GM19463 (cell line): ENCODE results near the gene SAP30BP.

ENCODE experiments used
- ATAC-seq: cut with Tn5 transposase; IDR thresholded peaks from one replicate; pipeline ENCODE4 v1.9.1; 2021; ENCODE audit warnings: mild to moderate bottlenecking, moderate library complexity; ENCODE audit not compliant: unreplicated experiment

Gene SAP30BP

DNA sequence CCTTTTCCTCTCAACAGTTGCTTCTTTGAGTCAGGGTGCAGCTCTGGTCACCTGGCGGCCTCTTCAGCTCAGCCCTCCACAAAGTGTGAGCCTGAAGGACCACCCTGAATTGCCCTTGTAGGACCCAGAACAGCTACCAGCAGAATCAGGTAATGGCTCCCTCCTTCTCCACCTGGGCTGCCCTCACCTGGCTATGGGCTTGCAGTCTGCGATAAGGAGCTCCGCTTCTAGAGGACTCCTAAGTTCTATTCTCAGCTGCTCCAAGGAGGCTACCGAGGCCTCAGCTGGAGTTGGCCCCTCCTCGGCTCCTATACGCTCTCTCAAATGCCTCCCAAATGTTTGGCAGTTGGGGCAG lies 20.5 kb upstream of the SAP30BP start:
- ATAC-seq = no peak

DNA sequence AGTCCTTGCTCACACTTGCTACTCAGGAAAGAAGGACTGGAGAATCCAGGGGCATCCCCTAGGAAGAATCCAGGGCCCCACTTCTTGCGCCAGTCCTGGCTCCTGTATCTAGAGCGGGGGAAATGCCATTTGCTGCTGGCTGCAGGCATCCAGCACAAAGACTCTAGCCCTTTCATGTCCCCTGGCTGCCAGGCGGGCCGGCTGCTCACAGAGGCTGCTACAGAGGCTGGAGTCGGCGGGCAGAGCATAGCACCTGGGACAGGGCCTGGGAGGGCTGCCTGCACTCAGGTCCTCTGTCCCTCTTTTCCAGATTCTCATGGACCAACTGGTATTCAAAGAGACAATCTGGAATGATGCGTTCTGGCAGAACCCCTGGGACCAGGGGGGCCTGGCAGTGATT lies 20.1 kb upstream of the SAP30BP start:
- ATAC-seq = no peak

DNA sequence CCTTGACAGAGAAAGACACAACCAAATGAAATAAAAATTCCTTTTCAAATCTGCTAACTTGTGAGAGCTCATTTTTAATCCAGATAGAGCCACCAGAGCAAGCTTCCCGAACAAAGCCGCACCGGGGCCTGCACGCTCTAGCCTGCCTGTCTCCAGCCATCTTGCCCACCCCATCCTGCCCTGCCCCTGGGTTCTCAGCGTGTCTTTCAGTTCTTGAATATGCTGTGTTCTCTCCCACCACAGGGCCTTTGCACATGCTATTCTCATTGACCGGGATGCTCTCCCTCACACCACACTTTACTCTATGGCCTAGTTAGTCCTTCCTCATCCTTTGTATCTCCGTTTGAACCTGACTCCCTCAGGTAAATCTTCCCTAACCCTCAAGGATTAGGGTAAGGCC lies 19.2 kb upstream of the SAP30BP start:
- no peak for ATAC-seq

DNA sequence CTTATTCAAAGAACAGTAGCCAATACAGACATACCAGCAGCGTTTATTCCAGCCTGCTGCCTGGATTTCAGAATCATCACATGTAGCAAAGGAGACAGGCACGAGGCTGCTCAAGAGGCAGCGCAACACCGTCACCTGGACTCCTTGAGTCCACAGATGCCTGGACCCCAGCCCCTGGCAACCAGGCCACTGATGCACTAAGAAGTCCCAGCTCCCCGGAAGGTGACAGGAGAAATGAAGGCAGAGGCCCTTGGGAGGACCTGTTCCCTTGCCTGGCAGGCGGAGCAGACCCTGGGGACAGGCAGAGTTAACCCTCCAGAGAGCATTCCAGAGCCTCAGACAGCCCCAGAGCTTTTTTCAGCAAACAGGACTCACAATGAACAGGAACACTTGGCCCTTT lies 17.5 kb upstream of the SAP30BP start:
- no peak for ATAC-seq

DNA sequence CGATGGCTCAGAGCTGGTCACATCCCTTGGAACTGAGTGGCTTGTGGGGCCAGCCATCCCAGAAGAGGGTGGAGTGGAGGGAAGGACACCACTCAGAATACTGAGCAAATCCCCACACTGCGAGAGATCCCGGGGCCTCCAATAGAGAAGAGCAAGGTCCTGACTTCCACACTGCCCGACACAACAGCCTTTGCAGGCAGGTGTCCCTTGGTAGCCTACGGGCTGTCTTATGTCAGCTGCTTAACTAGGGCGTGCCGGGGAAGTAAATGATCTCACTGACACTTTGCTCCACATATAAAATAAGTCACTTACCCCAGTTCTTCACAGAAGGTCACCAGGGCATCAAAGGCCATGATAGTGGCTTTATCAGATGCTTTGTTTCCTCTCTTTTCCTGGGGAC lies 16.3 kb upstream of the SAP30BP start:
- ATAC-seq = no peak

DNA sequence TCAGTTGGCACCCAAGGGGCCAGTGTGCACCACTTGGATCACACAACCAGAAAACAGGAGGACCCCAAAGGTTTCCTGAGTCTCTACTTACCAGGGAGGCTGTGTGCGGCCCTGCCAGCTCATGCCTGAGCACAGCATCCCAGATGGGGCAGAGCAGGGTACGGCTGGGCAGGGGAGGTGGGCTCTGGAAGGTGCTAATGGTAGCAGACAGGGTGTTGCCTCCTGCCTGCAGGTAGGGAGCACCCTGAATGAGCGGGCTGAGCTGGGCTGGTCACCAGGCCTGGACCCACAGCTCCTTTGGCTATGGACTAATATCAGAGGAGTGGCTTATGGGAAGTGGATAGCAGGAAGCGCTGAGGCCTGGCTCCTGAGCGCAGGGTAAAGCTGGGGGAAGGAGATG lies 14.8 kb upstream of the SAP30BP start:
- no peak for ATAC-seq

DNA sequence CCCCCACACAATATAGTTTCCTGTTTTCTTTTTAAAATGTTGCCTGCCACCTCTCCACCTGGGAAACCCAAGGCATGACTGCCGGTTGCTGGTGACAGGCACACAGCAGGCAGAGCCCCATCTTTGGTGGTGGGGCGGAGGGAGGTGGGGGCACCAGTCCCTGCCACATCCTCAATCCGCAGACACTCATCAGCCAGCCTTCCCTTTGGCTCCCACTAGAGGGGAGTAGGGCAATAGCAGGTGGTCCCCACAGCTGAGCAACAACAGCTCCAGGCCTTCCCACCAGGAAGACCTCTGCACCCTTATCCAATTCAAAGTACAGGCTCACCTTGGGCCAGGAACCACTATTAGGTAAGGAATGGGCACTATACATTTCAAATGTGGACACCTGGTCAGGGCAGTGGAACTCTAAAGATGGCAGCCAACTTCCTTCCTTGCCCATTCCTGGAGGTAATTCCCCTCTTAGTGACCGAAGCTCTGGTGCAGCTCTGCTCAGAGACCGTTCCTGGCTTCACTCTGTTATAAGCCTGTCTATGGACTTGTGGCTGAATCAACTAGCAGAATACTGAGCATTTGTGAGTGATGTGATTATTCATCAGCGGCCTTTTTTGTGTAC lies 14.1 kb upstream of the SAP30BP start:
- ATAC-seq = no peak

DNA sequence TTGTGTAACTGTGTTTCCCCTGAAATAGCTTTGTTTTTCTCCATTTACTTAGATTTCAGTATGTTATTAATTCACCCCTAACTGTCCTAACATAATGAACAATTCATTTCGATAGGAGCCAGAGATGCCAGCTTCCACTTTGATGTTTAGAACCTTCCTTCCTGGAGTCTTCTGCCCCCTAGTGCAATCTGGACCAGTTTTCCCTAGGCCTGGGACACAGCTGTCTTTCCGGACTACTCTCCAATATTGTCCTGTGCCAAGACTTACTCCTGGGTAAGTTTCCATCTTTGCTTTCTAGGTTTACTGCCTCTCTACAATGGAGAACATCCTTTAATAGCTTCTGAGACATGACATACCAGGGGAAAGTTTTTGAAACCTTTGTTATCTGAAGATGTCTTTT lies 13.0 kb upstream of the SAP30BP start:
- ATAC-seq = no peak

DNA sequence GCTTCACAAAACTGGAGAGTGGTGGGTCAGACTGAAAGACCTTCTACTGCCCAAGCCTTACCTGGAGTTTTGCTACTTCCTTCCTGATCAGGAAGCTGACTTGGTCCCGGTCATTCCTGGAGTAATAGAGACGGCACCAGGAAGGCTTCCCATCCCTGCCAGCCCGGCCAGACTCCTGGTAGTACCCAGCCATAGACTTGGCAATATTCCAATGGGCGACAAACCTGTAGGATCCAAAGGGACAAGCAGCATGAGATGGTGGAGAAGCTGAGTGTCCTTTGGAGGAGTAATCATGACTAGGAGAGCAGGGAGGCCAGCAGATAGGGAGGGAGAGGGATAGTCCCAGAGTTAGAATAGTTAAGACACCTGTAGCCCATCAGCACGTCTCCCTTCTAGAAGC lies 8.9 kb upstream of the SAP30BP start:
- ATAC-seq = no peak

DNA sequence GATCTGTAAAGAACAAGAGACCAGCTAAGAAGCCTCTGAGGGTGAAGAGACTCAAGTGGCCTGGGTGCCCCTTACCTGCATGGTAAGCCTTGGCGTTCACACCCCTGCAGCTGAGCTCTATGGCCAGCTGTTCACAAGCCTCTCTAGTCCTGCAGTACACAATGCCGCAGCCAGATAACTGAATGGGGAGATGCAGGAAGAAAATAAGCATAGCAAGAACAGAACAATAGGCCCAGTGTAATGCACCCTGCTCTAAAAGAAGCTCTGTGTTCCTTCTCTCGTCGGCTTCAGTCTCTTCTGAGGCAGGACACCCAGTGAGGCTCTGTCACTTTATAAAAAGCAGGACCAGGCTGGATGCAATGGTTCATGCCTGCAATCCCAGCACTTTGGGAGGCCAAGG lies 5.6 kb upstream of the SAP30BP start:
- ATAC-seq = no peak

DNA sequence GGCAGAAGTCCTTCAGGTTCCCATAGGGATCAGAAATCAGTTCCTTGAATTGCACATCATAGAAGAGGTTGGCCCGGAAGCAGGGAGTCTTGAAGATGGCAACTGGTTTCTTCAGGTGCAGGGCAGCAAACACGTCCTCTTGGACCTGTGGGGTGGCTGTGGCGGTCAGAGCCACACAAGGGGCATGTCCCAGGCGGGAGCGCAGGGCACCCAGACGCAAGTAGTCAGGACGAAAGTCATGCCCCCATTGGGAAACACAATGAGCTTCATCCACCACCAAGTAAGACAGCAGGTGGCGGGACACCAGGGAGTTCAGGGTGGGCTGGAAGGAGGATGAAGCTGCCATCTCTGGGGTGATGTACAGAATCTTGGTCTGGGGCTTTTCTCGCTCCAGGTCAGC lies 4.6 kb upstream of the SAP30BP start:
- ATAC-seq = no peak

DNA sequence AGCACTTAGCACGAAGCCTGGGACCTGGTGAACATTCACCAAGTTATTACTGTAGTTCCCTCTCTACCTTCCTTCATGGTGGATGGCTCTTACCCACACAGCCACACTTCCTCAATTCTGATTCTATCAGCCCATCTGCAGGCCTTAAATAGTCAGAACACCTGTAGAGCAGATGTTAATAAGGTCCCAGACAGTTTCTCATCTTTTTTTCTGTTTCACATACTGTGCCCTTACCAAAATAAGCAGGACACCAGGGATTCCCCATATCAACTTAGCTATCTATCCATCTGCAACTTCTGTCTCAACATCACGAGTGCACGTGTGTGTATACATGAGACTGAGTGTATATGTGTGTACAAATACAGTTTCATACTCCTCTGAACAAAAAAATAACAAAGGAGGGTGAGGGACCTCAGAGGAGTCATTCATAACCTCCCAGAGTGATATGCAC lies 3.0 kb upstream of the SAP30BP start:
- ATAC-seq = peak; percentile 67

DNA sequence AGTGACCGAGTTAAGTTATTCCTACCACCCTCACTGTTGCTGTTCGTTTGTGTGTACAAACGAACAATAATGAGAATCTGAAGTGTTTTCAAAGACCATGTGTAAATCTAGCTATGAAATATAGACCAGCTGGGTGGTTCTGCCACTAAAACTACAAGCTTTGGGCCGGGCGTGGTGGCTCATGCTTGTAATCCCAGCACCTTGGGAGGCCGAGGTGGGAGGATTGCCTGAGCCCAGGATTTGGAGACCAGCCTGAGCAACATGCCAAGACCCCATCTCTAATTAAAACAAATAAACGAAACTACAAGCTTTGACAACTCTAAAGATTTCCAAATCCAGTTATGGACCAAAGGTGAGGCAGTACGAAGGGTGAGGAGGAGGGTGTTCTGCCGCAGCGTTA lies 1.2 kb upstream of the SAP30BP start:
- no peak for ATAC-seq

DNA sequence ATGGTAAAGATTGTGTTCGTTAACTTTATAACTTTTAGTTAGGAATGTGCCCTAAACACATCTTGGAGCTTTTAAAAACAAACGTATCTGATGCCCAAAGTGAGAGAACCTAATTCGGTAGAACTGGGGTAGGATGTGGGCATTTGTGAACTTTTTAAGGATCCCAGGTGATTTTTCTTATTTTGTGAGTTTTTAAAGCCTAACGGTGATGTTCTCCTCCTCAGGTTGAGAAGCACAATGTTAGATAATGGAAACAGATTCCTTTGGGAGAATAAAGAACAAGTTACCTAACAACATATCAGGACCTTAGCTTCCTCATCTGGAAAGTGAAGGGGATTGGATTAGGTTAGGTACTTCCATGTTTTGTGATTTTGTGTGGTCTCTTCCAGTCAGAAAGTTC lies 687 bp downstream of the SAP30BP start:
- no peak for ATAC-seq

DNA sequence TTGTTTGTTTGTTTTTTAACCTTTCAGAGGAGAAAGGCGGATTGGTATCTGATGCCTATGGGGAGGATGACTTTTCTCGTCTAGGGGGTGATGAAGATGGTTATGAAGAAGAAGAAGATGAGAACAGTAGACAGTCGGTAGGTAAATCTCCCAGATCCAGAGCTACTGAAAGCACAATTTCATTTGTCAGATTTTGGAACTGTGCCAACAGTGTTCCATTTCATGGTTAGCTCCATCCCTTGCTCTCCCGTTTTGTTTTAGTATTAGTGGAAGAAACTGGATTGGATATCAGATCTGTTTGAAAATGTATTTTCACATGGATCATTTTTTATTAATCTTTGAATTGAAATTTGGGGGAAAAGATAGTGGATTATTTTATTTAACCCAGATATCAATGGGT lies 1.4 kb downstream of the SAP30BP start:
- no peak for ATAC-seq

DNA sequence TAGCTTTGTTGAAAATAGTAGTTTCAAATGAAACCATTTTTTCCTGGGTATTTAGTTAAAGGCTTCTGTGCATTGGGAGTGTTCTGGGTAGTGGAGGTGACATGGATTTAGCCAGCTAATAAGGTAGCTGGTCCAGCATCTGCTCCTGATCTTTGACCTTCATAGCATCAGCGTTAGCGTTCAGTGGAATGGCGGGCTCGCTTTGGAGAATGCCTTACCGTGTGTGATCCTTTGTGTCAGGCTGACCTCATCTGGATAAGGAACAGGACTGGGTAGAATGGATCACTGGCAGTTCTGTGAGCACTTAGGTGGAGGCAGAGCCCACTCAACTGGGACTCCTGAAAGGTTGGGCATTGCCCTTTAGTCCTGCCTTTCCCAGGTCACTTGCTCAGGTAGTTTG lies 3.7 kb downstream of the SAP30BP start:
- ATAC-seq = no peak

DNA sequence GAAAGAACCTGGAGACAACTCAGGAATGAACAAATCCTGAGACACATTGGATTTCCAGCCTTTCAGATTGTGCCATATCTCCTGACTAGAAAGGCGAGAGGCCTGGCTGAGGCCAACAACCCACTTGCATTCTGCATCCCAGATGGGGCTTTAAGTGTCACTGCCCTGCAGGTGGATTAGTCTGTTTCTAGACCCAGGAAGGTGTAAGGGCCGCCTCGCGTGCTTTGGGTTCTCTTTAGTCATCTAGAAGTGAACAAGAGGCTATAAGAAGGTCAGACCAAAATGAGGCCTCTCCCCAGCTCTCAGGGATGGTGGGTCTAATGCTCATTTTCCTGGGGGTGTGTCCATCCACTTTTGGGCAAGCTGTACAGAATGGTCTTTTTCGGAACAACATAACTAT lies 4.9 kb downstream of the SAP30BP start:
- ATAC-seq = no peak

DNA sequence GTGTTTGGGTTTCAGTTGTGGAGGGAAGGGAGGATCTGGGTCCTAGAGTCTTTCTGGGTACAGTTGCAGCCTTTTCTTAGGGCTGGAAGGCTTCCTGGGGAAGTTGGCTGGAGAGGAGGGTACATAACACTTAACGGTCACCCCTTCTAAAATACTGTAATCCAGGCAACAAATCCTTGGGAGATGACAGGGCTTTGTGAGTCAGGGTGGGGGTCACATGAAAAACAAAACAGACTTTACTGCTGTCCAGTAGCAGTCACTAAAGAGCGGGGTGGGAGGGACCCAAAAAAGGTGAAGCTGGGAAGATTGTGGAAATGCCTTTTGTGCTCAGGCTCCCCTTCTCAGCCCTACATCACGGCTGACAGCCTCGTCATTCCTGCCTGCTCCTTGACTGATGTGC lies 6.3 kb downstream of the SAP30BP start:
- no peak for ATAC-seq

DNA sequence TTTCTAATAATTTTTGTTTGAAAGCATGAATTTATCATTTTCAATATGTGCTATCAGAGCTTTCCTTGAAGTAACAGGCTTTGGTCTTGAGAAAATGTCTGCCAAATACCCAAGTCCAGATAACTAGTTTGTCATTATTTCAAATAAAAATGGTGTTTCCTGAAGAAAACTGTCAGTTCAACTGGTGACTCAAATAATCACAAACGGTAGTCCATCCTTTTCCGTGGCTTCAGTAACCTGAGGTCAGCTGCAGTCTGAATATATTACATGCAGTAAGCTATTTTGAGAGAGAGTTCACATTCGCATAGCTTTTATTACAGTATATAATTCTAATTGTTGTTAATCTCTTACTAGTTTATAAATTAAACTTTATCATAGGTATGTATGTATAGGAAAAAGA lies 9.3 kb downstream of the SAP30BP start:
- no peak for ATAC-seq

DNA sequence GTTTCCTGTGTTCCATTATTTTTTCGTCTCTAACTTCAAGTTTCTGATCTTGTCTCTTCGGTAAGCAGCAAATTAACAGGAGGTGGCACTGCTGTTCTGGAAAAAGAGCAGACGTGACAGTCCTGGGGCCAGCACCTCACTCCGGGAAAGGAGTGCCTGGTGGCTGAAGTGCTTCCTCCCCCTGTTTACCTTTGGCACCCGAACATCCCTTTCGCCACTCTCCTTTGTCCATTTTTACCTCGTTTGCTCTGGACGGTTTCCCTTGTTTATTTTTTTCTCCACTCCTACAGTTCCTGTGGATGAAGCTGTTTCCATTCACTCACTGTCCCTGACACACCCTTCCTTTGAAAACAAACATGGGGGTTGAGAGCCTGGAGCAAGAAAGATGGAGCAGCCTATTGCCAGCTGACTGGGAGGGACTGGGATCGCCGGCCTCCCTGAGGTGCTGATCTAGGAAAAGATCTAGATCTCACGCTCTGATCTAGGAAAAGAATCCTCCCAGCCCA lies 12.6 kb downstream of the SAP30BP start:
- ATAC-seq = no peak

DNA sequence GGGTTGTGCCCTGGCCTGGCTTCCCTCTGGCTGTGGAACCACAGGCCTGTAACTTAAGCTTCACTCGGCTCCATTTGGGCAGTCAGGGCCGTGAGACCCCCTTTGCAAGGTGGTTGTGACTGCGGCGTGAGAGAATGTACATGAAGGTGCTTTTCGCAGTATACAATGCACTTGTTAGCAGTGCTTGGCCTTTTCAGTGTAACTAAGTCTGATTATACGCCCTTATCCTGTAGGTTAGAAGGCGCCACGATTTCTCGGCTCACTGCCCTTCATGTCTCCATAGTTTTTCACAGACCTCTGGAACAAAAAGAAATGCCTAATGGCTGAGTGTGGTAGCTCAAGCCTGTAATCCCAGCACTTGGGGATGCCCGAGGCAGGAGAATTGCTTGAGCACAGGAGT lies 13.3 kb downstream of the SAP30BP start:
- ATAC-seq = no peak

DNA sequence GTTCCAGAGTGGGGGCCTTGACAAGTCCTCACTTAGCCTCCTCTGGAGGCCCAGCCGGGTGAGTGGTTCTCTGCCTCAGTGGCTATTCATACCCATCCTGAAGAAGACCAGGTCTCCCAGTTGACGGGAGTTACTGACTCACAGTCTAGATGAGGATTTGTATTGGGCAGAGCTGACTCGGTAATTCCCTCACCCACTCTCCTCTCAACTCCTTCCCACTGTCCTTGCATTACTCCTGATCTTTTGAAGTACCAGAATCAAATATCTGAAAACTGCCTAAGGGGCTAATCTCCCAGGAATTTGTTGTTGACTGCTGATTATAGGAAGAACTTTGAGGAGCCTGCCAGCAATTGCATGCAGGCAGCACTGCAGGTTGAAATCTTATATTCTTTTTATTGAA lies 14.2 kb downstream of the SAP30BP start:
- ATAC-seq = no peak

DNA sequence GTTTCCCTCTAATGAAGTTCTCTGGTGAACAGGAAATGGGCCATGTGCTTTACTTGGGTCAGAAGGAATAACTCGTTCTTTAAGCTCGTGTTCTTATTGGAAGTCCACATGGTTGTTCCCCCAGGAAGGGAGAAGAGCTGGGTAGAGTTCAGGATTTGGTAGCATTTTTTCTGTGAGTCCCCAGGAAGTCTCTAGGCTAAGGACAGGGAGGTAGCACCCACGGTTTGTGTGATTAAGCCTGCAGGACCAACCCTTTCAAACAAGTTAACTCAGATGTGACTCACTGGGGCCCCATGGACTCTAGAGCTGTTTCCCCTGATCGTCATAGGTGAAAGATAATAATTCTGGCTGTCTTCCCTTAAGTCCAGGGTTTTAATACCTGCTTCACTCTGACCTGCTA lies 16.4 kb downstream of the SAP30BP start:
- ATAC-seq = no peak

DNA sequence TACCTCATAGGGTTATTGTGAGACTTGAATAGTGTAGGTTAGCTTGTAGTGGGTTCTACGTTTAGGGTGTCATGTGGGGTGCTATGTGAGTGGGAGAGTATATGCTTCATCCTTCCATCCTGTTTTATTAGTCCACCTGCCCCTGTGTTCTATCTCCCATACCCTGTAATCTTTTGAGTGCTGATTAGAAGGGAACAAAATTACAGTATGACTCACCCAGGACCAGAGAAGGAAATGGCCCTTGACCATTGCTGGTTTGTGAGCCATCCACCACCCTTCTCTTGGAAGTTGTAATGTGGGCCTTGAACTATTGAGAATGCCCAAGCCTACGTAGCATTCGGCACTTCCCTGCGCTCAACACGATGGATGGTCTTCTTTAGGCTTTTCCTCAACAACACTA lies 17.1 kb downstream of the SAP30BP start:
- ATAC-seq = no peak
